Lower leg skin (tissue), 3 donors: ENCODE data around the gene PELI3.

Source experiments
- POLR2A ChIP-seq, 2 donors: fragments of 450-650 bp; IDR thresholded peaks; one replicate each; pipeline ENCODE4 v1.6.1; 2016 to 2017; ENCODE audit warnings: antibody characterized with exemption in 2 of 2, mild to moderate bottlenecking in 1 of 2, moderate library complexity in 1 of 2
- TF ChIP-seq, protein P1 (sequence below), 3 donors: fragments of 450-650 bp; IDR thresholded peaks; one replicate each; pipeline ENCODE4 v1.5.1; 2016; ENCODE audit warnings: antibody characterized with exemption in 3 of 3, mild to moderate bottlenecking in 3 of 3, moderate library complexity in 2 of 3

DNA sequence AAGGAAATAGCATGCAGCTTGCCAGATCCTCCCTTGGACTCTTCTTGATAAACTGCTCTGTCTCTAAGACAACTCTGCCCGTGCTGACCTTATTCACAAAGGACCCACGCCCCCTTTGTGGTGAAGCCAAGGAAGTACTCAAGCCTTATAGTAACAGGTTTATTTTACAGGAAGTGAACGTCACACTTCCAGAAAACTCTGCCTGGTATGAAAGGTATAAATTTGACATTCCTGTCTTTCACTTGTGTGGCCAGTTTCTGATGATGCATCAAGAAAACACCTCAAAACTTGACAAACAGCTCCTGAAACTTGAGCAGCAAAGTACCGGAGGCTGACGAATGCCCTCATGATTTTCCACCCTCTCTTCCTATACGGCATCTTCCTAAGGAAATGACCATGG, 12.5 kb upstream of the PELI3 start:
- TF ChIP-seq, protein P1, sequence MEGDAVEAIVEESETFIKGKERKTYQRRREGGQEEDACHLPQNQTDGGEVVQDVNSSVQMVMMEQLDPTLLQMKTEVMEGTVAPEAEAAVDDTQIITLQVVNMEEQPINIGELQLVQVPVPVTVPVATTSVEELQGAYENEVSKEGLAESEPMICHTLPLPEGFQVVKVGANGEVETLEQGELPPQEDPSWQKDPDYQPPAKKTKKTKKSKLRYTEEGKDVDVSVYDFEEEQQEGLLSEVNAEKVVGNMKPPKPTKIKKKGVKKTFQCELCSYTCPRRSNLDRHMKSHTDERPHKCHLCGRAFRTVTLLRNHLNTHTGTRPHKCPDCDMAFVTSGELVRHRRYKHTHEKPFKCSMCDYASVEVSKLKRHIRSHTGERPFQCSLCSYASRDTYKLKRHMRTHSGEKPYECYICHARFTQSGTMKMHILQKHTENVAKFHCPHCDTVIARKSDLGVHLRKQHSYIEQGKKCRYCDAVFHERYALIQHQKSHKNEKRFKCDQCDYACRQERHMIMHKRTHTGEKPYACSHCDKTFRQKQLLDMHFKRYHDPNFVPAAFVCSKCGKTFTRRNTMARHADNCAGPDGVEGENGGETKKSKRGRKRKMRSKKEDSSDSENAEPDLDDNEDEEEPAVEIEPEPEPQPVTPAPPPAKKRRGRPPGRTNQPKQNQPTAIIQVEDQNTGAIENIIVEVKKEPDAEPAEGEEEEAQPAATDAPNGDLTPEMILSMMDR (IDR thresholded peaks at IDR 0.05) = no peak
- TF ChIP-seq POLR2A (IDR thresholded peaks at IDR 0.05) = no peak
